HG03045 (cell line): Measurements from ENCODE around the gene C11orf65.

Source experiments
- ATAC-seq: cut with Tn5 transposase; IDR thresholded peaks from one replicate; pipeline ENCODE4 v1.9.1; 2021; ENCODE audit warnings: mild to moderate bottlenecking, moderate library complexity; ENCODE audit not compliant: unreplicated experiment

C11orf65 gene, protein sequence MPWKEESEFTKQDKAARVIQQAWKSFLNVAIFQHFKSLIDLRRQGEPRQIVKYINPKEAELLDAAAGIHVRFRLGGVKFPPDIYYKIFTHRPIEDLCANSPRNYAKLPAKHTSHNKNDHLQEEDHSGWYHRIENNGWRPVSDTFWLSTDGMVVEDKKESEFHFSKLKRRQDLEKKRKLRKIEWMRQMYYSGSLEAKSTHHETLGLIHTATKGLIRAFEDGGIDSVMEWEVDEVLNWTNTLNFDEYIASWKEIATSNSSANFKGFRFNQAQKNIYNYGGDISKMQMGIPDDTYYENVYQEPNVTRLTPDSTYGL

DNA sequence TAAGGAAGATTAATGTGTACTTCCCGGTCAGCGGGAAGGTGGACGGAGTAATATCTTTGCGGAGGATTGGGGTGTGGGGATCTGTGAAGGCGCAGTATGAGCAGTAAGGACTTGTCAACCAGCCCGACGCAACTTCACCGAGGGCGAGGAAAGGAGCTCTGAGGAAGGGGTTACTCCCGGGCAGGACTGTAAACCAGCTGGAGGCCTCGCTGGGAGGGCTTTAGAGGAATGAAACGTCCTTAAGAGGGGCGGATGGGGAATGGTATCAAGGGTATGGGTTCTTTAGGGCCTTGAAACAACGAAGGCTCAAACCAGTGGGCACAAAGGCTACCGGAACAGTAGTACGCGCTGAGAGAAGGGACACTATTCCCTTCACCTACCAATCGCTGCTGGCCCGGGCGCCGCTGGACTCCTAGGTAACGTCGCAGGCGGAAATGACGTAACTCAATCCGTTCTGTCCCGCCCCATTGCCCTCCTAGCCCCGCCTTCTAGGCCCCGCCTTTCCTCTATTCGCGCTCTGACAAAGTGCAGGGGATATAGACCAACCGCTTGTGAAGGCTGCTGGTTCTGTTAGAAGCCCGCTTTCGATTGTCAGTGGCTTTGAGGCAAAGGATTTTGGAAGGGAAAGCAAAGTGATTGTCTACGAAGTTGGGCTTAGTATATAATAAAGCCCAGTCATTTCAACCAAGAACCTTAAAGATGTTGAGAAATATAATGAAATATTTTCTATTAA is at the start of gene C11orf65:
Gene C11orf65 (minus strand): TSS at position 439 of the 733 bp plus-strand sequence. CDS start 5,970 bp downstream, outside the sequence.
- ATAC-seq: peak; percentile 100

DNA sequence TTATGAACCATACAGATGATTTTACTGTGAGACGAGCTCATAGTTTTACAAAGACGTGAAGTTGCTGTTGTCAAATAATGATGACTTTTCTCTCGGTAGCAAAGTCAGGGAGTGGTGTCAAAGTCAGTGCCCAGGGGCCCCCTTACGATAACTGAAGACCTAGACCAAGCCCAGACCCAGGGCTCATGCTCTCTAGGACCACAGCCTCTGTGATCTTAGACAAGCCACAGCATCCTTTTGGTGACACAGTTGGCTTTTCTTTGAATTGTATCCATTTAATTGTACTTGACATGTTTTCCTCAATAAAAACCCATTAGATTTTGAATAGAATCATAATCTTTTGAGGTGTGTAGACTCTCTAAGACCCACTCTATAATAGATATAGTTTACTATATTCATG is 48.8 kb upstream of the C11orf65 start:
- no peak for ATAC-seq

DNA sequence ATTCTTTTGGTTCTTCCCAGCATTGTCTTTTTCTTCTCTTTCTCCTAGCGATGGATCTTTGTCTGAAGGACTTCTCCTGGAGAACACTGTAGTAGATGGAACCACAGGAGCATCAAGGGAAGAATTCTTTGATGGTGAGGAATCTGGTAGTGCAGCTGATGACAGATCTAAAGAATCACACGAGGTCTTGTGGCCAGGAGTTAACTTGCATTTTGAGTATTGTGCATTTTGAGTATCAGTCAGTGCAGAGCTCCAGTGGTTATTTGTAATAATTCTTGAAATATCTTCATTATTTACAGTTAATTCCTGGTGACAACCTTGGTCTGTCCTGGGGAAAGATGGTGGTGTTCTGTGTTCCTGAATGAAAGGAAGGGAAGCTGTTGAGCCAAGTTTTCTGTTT is 45.4 kb upstream of the C11orf65 start:
- no peak for ATAC-seq

- ATAC-seq: no peak
Measured at GRCh38 chr11:108511851-108512474, 44.6 kb upstream of the C11orf65 start.

DNA sequence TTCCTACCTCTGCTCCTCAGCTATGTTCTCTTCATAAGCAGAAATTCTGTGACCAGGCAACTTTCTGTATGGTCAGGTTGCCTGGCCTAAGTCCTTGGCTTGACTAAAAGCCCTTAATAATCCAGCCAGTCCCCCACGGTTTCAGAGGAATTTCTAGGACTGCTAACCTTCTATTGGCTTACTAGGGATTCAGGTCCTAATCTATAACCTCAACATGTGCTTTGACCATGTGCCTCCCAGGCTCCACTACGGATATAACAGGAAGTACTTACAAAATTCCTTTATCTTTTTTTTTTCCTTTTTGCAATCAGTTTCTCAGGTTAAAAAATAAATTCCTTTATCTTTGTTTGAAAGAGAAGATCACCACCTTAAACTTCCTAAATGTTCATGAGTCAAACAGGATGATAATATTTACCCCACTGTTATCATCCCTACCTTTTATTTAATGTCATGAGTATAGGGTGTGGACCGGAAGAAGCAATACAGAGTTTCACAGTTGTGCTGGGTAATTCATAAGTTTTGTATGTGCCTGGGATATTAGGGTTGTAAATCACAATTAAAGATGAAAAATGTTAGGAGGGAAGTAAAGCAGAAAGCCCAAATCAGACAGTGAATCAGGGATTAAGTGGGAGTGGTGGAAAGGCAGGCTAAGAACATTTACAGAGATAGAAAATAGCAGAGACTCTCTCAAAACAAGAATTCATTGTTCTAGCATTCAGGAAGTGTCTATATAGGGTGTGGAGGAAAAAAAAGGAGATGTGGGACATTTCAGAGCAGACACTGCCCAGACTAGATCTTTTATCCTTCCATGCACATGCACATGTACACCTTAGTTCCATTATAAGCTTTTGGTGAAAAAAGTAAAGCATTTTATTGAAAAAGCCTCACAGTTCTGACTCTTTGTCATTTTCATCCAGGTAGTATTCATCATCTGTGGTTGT is 41.6 kb upstream of the C11orf65 start:
- no peak for ATAC-seq

DNA sequence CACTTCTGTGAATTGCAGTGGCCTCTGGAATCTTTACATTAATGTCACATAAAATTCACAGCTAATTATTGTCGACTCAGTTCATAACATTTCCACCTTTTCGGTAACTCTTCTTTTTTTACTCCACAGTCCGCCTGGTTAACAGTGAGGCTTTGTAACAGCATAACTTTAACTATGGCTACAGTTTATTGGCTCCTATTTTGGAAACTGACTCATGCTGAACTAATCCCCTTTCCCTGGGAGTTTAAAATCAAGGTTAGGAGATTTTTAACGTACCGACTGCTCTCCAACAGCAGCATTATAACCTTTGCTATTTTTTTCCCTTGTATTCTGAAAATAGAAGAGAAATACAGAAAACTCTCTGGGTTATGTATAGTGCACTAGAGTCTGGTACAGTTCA is 34.1 kb upstream of the C11orf65 start:
- ATAC-seq: no peak

DNA sequence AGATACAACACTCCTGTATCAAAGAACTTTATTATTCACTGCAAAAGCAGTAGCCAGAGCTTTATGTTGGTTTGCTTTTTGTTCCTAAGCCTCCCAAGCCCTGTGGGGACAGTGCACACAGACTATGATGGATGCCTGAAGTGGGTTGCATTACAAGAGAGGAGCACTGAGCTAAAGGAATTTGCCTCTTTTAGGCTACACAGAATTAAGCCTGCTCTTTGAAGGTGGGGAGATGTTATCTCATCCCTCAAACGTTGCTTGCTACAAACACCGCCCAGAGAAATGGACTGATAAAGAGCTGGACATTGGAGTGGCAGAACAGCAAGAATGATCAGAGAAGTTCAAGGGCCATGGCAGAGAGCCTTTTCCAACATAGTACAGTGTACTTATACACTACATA is 33.4 kb upstream of the C11orf65 start:
- no peak for ATAC-seq

DNA sequence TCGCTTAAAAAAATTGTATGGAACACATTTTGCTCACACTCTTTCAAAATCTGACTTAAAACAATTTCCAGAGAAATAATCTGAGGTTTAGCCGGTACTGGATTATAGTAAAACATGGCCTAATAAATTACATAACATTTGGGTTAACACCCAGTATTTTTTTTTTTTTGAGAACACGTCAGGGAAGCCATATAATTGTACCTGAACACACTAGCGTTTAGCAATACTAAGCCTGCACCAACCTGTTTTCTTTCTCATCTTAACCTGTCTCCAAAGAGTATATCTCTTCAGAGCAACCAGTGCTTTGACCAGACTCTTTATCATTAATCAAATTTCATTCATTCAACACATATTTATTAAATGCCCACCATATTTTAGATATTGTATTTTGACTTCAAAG is 32.8 kb upstream of the C11orf65 start:
- ATAC-seq: no peak

GRCh38 chr11:108498816-108499408 is 31.6 kb upstream of the C11orf65 start:
- no peak for ATAC-seq

GRCh38 chr11:108498046-108498815 is 30.9 kb upstream of the C11orf65 start, which contains the start of gene POGLUT3:
Gene POGLUT3 (minus strand): TSS chr11:108498384. CDS start chr11:108498366, 18 bp downstream.
- ATAC-seq: peak; percentile 67

DNA sequence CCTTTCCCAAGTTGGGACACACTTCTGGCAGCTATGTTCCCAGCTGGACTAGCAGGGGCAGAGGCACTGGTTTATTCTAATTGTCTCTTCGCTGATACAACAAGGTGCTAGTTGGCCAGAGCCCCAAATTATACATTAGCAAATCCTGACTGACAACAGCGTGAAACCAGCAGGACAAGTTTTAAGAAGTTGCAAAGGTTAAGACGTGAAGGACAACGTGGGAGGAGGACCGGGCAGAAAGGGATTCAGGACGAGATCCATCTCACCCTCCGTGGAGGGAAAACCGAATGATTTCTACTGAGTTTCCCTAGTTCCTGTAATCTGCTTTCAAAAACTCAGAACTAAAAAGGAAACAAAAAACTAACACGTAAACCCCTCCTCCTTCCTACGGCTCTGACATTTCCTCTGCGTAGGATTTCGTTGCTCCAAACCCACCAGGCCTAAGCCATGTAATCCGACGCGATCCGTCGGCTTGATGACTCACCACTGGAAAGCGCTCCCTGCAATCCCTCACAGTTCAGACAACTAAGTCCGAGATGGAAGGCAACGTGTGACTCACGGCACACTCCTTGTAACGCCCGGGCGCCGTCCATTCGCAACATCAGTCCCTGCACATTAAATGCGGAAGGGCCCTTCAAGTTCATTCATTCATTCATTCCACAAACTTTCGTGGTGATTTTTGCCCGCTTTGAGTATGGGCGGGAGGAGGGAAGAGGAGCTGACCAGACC is 30.2 kb upstream of the C11orf65 start:
- ATAC-seq: peak; percentile 70

DNA sequence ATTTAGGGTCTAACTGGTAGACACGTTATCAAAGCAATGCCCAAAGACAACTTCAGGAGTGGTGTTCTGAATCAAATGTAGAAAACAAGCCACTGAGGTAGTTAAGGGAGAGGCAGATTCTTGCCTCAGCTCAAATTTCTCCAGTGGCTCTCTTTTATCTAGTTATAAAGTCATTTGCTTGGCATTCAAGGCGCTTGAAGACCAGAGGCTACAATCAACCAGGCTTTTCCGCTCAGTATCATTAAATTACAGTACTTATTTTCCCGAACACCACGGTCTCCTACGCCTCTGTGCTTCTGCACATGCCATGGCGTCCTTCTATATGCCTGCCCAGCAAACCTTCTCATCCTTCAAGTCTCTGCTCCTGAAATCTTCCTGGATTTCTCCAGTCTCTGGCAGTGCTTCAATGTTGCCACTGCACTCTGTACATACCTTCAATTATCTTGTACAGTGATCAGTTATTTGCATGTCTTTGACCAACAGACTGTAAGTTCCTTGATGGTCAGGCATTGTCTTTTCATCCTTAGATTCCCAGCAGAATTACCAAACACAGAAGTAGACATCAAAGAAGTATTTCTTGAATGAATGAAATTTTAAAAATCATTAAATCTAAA is 29.4 kb upstream of the C11orf65 start:
- no peak for ATAC-seq

GRCh38 chr11:108495326-108495725 is 28.0 kb upstream of the C11orf65 start:
- no peak for ATAC-seq

DNA sequence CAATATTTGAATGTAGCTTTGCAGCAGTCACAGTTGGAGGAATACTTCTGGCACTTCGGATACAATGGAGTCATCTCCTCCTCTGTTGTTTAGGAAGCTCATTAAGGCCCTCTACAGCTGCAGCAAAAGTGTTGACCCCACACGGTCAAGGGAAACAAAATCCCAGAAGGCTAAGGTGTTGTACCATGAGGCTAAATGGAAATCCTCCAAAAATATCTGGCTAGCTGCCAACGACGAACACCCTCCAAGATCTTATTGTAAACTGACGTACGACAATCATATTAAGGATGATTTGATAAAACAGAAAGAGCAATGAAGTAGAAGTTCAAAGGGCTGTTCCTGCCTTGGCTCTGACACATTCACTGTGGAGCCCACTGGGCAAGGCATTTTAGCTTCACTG is 26.9 kb upstream of the C11orf65 start:
- ATAC-seq: no peak

DNA sequence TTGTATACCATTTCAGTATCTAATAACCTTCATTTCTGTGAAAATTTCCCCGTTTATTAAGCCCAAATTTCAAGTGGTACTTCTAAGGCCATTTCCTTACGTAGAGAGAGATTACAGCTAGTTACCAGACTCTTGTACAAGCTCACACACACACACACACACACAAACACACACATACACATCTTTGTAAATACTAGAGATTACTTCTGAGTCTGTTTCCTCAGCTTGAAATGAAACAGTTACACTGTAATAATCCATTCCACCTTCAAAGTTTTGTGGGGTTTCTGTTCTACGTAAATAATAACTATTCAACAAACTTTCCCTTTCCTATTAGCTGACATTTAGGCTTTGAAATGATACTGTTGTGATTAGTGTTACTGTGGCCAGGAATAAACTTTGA is 24.6 kb upstream of the C11orf65 start:
- no peak for ATAC-seq

DNA sequence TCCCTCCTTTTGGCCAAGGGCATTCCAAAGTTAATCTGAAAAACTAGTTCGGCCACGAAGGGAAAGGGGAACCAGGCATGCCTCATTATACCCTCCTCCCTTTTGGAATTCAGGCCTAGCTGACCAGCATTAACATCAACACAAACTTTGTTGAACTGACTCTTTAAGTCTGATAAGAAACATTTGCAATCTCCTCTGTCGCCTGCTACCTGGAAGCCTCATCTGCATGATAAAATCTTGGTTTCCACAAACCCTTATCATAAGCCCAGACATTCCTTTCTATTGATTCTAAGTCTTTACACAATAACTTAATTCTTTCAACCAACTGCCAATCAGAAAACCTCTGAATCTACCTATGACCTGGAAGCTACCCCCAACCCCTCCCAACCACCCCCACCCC is 19.5 kb upstream of the C11orf65 start:
- ATAC-seq: no peak

DNA sequence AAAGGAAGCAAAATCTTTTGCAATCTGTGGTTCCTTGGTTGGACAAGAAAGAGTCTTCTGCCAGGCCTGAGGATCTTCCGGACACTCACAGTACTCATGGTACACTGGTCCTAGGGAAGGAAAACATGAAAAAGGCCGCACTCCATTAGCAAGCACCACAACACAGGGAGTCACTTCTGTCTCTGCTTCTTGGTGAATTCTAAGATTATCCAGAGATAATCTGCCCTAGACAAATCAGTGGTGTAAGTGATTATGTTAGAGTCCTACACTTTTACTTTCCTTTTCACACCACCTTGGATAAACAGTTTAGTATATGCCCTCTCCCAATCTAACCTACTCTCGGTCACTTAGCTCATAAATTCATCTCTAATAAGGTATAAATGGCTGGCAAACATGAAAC is 19.0 kb upstream of the C11orf65 start:
- ATAC-seq: no peak

GRCh38 chr11:108483163-108483562 is 15.8 kb upstream of the C11orf65 start:
- ATAC-seq: no peak
